ENCODE data around the gene TMEM114.

TMEM114 gene

GRCh38 chr16:8595783-8596182 is 5.5 kb upstream of the TMEM114 start:
- no peak overlapping the region for H3K9ac ChIP-seq (ENCODE audit: low read length)
- no peaks in the 10 kb centered on the region for H3K27me3 ChIP-seq (ENCODE audit: low read length)
- H3K36me3 ChIP-seq (ENCODE audit: low read length): no peaks in the 10 kb centered on the region
- no peaks in the 10 kb centered on the region for H4K20me1 ChIP-seq (ENCODE audit: low read depth, low read length)
- H3F3A ChIP-seq (ENCODE audit: insufficient read depth): no peaks in the 10 kb centered on the region
- TF ChIP-seq EZH2phosphoT487 (conservative IDR thresholded peaks at IDR 0.05; ENCODE audit: low read length) (no peak), CTCF (IDR thresholded peaks at IDR 0.05; ENCODE audit: insufficient read depth, low read length, poor library complexity, severe bottlenecking) (no peak)
- no peaks in the 10 kb centered on the region for H3K79me2 ChIP-seq (ENCODE audit: insufficient read depth, low read length)
- H2AFZ ChIP-seq (ENCODE audit: low read depth, low read length, severe bottlenecking): no peak overlapping the region
- no peak overlapping the region for H3K4me2 ChIP-seq (ENCODE audit: low read depth, low read length, poor library complexity, severe bottlenecking)
- H3K4me3 ChIP-seq (ENCODE audit: insufficient read depth, low read length, poor library complexity, severe bottlenecking): no peak overlapping the region
- no peak overlapping the region for H3K27ac ChIP-seq (ENCODE audit: low read depth, low read length)
- H3K9me2 ChIP-seq (replicated peaks; ENCODE audit: insufficient read depth, low read length): no peaks in the 10 kb centered on the region
- no peaks in the 10 kb centered on the region for H3K9me3 ChIP-seq (ENCODE audit: insufficient read depth, low read length)

DNA sequence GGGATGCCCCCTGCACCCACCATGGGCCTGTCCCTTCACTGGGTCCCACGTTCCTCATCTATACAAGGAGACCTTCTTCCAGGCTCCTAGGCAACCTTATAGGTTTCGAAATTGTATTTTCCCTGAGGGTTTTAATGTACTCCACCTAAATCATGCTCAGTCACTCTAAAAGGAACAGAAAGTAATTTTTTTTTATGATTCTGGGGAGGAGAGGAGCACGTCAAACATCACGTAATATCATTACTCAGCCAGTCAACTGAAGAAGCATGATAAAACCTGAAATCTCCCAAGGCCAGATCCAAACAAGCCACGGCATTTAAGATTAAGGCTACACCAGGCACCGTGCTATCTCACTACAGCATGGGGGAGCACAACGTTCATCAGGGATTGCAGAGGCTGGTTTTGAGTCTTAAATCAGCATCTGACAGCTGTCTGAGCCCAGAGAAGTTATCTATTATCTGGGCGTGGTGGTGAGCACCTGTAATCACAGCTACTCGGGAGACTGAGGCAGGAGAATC is 3.9 kb upstream of the TMEM114 start:
- no peak overlapping the region for H3K4me3 ChIP-seq (ENCODE audit: insufficient read depth, low read length, poor library complexity, severe bottlenecking)
- H3K36me3 ChIP-seq (ENCODE audit: low read length): no peaks in the 10 kb centered on the region
- H4K20me1 ChIP-seq (ENCODE audit: low read depth, low read length): no peaks in the 10 kb centered on the region
- H3K27ac ChIP-seq (ENCODE audit: low read depth, low read length): no peak overlapping the region
- no peak for TF ChIP-seq CTCF (IDR thresholded peaks at IDR 0.05; ENCODE audit: insufficient read depth, low read length, poor library complexity, severe bottlenecking)
- no peak for TF ChIP-seq EZH2phosphoT487 (conservative IDR thresholded peaks at IDR 0.05; ENCODE audit: low read length)
- no peak overlapping the region for H3K4me2 ChIP-seq (ENCODE audit: low read depth, low read length, poor library complexity, severe bottlenecking)
- no peaks in the 10 kb centered on the region for H3K27me3 ChIP-seq (ENCODE audit: low read length)
- H3K9ac ChIP-seq (ENCODE audit: low read length): no peak overlapping the region
- no peaks in the 10 kb centered on the region for H3F3A ChIP-seq (ENCODE audit: insufficient read depth)
- H3K9me2 ChIP-seq (replicated peaks; ENCODE audit: insufficient read depth, low read length): no peaks in the 10 kb centered on the region
- H3K9me3 ChIP-seq (ENCODE audit: insufficient read depth, low read length): no peaks in the 10 kb centered on the region
- no peak overlapping the region for H2AFZ ChIP-seq (ENCODE audit: low read depth, low read length, severe bottlenecking)
- no peaks in the 10 kb centered on the region for H3K79me2 ChIP-seq (ENCODE audit: insufficient read depth, low read length)

DNA sequence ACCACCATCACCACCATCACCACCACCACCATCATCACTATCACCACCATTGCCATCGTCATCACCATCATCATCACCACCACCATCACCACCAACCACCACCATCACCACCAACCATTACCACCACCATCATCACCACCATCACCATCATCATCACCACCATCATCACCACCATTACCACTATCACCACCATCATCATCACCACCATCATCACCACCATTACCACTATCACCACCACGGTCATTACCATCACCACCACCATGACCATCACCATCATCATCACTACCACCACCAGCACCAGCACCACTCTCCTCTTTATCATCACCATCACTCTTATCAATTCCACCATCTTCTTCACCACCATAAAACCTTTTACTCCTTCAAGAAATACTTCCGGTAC is 1.1 kb upstream of the TMEM114 start:
- no peaks in the 10 kb centered on the region for H4K20me1 ChIP-seq (ENCODE audit: low read depth, low read length)
- H3K4me3 ChIP-seq (ENCODE audit: insufficient read depth, low read length, poor library complexity, severe bottlenecking): no peak overlapping the region
- no peaks in the 10 kb centered on the region for H3F3A ChIP-seq (ENCODE audit: insufficient read depth)
- no peaks in the 10 kb centered on the region for H3K79me2 ChIP-seq (ENCODE audit: insufficient read depth, low read length)
- H3K27me3 ChIP-seq (ENCODE audit: low read length): no peaks in the 10 kb centered on the region
- H3K27ac ChIP-seq (ENCODE audit: low read depth, low read length): no peak overlapping the region
- H2AFZ ChIP-seq (ENCODE audit: low read depth, low read length, severe bottlenecking): no peak overlapping the region
- no peaks in the 10 kb centered on the region for H3K36me3 ChIP-seq (ENCODE audit: low read length)
- H3K4me2 ChIP-seq (ENCODE audit: low read depth, low read length, poor library complexity, severe bottlenecking): no peak overlapping the region
- TF ChIP-seq CTCF (IDR thresholded peaks at IDR 0.05; ENCODE audit: insufficient read depth, low read length, poor library complexity, severe bottlenecking) (no peak), EZH2phosphoT487 (conservative IDR thresholded peaks at IDR 0.05; ENCODE audit: low read length) (no peak)
- no peak overlapping the region for H3K9ac ChIP-seq (ENCODE audit: low read length)
- H3K9me3 ChIP-seq (ENCODE audit: insufficient read depth, low read length): no peaks in the 10 kb centered on the region
- H3K9me2 ChIP-seq (replicated peaks; ENCODE audit: insufficient read depth, low read length): no peaks in the 10 kb centered on the region
